NK-92 (cell line): ENCODE measurements around the gene IFT27.

Experiments used
- DNase-seq: peaks from one replicate; lab custom pipeline; 2025; ENCODE audit not compliant: unreplicated experiment; lab: John Stamatoyannopoulos, UW

The IFT27 gene

GRCh38 chr22:36775964-36776669, at the start of gene IFT27:
Gene IFT27, minus strand, starts transcription at chr22:36776119. Its CDS starts 412 bp downstream, at chr22:36775707.
- DNase-seq: peak; percentile 92

- DNase-seq: no peak
Measured at GRCh38 chr22:36824655-36825054, 48.7 kb upstream of the IFT27 start.

GRCh38 chr22:36823186-36823839, 47.4 kb upstream of the IFT27 start:
- DNase-seq: no peak

- DNase-seq: no peak
Measured at GRCh38 chr22:36822581-36822980, 46.7 kb upstream of the IFT27 start.

GRCh38 chr22:36819112-36819511, 43.2 kb upstream of the IFT27 start:
- no peak for DNase-seq

GRCh38 chr22:36818010-36818642, 42.2 kb upstream of the IFT27 start:
- DNase-seq: no peak

GRCh38 chr22:36817525-36817848, 41.6 kb upstream of the IFT27 start:
- no peak for DNase-seq

GRCh38 chr22:36816636-36817524, 41.0 kb upstream of the IFT27 start, which contains the start of gene PVALB:
Gene PVALB, minus strand, starts transcription at chr22:36817035. Its CDS starts 30 bp downstream, at chr22:36817005.
- no peak for DNase-seq

- no peak for DNase-seq
Measured at GRCh38 chr22:36816339-36816635, 40.4 kb upstream of the IFT27 start.

- no peak for DNase-seq
Measured at GRCh38 chr22:36815558-36816338, 39.8 kb upstream of the IFT27 start.

GRCh38 chr22:36814801-36815200, 38.9 kb upstream of the IFT27 start:
- no peak for DNase-seq

- no peak for DNase-seq
Measured at GRCh38 chr22:36811094-36811800, 35.3 kb upstream of the IFT27 start.

GRCh38 chr22:36809351-36809750, 33.4 kb upstream of the IFT27 start:
- no peak for DNase-seq

GRCh38 chr22:36808721-36809344, 32.9 kb upstream of the IFT27 start:
- DNase-seq: no peak

GRCh38 chr22:36807627-36808026, 31.7 kb upstream of the IFT27 start:
- no peak for DNase-seq

- DNase-seq: no peak
Measured at GRCh38 chr22:36806835-36807234, 30.9 kb upstream of the IFT27 start.

- DNase-seq: no peak
Measured at GRCh38 chr22:36803358-36803757, 27.4 kb upstream of the IFT27 start.

GRCh38 chr22:36798674-36799066, 22.8 kb upstream of the IFT27 start:
- no peak for DNase-seq

- no peak for DNase-seq
Measured at GRCh38 chr22:36797911-36798673, 22.2 kb upstream of the IFT27 start.
